Caki2 (cell line): ENCODE results near the gene MUC3A. TPM values are rescaled to one million over a fixed set of nuclear protein-coding genes. Genes with fewer than 3 reads are reported as not detected.
"Not testable (repeated sequence)": the region's sequence is repeated elsewhere in the genome, so short reads cannot be mapped to it uniquely, and the experiment has no call there.

ENCODE experiments used
- DNase-seq: peaks from one replicate; pipeline ENCODE4 v3.0.0-alpha.2; 2015; ENCODE audit warnings: low read depth
- in situ Hi-C: cut with HindIII; loops from 2 replicates; pipeline ENCODE4 v1.10.0; 2016; ENCODE audit warnings: low sequenced_read_pairs, low pct_unique_long_range_greater_than_20kb, mixed read lengths
- total RNA-seq: library from RNA; depleted of rRNA; stranded (reverse); fragments of >200 nt; shearing (Covaris generic); gene quantifications from 2 replicates; pipeline ENCODE4 v1.2.3, GENCODE V29; 2014; ENCODE audit warnings: low replicate concordance; rRNA removed

MUC3A gene, protein sequence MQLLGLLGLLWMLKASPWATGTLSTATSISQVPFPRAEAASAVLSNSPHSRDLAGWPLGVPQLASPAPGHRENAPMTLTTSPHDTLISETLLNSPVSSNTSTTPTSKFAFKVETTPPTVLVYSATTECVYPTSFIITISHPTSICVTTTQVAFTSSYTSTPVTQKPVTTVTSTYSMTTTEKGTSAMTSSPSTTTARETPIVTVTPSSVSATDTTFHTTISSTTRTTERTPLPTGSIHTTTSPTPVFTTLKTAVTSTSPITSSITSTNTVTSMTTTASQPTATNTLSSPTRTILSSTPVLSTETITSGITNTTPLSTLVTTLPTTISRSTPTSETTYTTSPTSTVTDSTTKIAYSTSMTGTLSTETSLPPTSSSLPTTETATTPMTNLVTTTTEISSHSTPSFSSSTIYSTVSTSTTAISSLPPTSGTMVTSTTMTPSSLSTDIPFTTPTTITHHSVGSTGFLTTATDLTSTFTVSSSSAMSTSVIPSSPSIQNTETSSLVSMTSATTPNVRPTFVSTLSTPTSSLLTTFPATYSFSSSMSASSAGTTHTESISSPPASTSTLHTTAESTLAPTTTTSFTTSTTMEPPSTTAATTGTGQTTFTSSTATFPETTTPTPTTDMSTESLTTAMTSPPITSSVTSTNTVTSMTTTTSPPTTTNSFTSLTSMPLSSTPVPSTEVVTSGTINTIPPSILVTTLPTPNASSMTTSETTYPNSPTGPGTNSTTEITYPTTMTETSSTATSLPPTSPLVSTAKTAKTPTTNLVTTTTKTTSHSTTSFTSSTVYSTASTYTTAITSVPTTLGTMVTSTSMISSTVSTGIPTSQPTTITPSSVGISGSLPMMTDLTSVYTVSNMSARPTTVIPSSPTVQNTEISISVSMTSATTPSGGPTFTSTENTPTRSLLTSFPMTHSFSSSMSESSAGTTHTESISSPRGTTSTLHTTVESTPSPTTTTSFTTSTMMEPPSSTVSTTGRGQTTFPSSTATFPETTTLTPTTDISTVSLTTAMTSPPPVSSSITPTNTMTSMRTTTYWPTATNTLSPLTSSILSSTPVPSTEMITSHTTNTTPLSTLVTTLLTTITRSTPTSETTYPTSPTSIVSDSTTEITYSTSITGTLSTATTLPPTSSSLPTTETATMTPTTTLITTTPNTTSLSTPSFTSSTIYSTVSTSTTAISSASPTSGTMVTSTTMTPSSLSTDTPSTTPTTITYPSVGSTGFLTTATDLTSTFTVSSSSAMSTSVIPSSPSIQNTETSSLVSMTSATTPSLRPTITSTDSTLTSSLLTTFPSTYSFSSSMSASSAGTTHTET (N-terminal part only)
- 0.20 TPM in 1 of 2 replicates, not detected in the other for total RNA-seq

DNA sequence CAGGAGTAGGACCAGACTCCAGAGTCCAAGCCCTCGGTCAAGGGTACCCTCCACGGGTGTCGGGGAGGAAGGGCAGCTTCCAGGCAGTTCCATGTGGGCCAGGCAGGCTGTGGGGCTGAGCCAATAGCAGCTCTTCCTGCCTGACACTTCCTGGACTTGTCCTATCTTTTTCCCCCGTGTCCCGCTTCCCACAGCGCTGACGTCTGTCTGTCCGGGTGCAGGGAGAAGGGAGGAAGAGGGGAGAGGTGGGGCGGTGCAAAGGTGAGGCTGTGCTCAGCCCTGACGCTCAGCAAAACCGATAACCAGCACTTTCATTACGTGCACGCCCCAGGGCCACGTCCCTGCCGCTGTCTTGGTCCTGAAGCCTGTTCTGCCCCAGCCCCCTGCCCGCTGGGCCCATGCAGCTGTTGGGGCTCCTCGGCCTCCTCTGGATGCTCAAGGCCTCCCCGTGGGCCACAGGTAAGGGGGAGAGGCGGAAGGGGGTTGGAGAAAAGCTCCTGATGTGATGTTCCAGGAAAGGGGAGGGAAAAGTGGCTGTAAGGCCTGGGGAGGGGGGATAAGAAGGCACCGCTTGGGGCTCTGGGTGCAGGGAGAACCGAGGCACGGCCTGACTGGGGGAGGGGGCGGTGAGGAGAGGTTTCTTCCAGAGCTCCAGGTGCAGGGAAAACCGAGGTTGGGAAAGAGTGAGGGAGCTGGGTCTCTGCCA is at the start of gene MUC3A:
Gene MUC3A, plus strand, starts transcription at position 308 of the 706 bp plus-strand sequence. Its CDS starts 91 bp downstream, at position 399.
- in situ Hi-C loops = no loop called here
- DNase-seq = no peak

DNA sequence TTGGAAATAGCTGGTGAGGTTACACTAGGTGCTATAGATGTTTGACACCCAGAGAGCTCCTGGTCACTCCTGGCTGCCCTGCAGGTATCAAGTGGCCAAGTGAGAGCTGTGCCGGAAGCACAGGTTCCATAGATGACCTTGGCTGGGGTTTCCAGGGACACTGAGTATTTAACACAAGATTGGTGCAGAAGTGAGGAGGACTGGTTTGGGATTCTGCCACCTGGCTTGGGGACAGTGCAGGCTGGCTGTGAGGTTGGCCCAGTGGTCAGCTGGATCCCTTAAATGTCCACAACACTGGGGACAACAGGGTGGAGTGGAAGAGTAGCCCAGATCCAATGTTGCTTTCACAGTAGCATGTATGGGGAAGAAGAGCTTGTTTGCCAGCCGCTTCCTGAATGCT is 48.4 kb upstream of the MUC3A start:
- no peak for DNase-seq
- in situ Hi-C loops = no loop called here

DNA sequence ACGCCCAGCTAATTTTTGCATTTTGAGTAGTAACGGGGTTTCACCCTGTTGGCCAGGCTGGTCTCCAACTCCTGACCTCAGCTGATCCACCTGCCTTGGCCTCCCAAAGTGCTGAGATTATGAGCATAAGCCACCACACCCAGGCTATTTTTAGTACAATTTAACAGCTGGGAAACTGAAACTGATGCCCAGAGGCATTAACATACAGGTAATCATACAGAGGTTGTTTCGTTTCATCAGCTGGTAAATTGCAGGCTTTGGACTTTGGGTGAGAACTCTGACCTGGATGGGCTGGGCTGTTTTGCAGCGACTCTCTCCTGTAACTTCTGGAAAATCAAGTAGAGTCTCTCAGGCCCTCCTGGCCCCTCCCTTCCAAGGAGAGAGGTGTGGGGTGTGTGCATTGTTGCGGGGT is 47.4 kb upstream of the MUC3A start:
- no peak for DNase-seq
- in situ Hi-C loops = no loop called here

DNA sequence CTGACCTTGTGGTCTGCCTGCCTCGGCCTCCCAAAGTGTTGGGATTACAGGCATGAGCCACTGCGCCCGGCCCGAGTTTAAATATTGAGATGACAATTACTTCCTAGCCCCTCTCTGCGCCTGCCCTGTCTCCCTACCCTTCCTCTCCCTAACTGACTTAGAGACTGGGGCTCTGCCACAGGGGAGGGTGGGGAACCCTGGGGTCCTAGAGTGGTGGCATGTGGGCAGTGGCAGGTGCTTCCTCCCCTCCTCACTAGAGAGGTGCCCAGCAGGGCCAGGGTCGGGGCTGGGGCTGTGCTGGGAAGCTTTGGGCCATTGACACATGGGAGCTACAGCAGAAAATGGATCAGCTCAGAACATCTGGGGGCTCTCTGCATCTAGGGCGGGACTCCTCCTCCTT is 46.7 kb upstream of the MUC3A start:
- DNase-seq = no peak
- in situ Hi-C loops = no loop called here

DNA sequence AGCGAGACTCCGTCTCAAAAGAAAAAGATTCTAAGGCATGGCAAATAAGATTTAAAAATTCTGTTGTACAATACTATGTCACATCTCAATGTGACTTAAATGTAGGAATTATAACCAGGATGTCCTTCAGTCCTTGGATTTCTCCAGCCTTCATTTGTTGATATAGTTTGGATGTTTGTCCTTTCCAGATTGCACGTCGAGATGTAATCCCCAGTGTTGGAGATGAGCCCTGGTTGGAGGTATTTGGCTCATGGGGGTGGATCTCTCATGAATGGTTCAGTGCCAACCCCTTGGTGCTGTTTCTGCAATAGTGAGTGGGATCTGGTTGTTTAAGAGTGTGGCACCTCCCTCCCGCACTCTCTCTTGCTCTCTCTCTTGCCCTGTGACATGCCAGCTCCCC is 40.8 kb upstream of the MUC3A start:
- in situ Hi-C loops = no loop called here

DNA sequence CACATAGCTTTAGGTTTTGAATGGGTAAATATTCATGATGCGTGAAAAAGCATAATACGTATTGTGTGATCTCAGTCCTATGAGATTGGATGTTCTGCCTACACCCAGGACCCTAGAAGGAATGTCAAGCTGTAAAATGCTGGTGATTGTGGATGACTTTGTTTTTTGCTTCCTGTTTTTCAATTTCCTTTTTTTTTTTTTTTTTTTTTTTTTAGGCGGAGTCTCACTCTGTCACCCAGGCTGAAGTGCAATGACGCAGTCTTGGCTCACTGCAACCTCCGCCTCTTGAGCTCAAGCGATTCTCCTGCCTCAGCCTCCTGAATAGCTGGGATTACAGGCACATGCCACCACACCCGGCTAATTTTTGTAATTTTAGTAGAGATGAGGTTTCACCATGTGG is 38.9 kb upstream of the MUC3A start:
- DNase-seq, in situ Hi-C loops: not testable (repeated sequence)

More for the DNA sequence above, 40.8 kb upstream of the MUC3A start:
- DNase-seq = no peak

DNA sequence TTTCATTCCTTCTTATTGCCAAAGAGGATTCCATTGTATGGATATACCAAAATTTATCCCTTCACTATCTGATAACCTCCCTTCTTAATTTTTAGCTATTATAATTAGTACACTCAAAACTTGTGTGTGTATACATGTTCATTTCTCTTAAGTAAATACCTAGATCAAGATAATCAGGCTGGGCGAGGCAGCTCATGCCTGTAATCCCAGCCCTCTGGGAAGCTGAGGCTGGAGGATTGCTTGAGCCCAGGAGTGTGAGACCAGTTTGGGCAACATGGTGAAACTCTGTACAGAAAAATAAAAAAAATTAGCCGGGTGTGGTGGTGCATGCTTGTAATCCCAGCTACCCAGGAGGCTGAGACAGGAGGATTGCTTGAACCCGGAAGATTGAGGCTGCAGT is 37.9 kb upstream of the MUC3A start:
- DNase-seq = no peak
- in situ Hi-C loops = no loop called here

DNA sequence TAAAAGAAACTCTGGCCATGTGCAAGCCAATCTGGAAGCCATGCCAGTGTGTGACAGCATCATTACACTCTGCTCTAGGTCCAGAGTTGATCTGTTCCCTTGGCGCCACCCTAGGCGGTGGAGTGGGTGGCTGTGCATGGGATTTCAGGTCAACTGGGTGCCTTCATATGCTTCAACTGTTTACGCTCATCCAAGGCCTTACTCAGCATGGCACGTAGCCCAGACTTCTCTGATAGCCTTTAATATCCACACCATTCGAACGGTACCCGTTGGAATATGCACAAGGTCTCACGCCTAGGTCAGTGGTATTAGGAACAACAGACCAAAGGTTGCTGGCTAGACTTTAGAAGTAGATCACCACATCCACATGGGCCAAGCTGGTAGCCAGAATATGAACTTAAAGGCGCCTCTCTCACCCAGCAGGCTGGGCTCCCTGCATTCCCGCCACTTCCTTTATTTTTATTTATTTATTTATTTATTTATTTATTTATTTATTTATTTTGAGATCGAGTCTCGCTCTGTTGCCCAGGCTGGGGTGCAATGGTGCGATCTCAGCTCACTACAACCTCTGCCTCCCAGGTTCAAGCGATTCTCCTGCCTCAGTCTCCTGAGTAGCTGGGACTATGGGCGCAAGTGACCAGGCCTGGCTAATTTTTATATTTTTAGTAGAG is 35.0 kb upstream of the MUC3A start:
- in situ Hi-C loops = no loop called here
- no peak for DNase-seq

DNA sequence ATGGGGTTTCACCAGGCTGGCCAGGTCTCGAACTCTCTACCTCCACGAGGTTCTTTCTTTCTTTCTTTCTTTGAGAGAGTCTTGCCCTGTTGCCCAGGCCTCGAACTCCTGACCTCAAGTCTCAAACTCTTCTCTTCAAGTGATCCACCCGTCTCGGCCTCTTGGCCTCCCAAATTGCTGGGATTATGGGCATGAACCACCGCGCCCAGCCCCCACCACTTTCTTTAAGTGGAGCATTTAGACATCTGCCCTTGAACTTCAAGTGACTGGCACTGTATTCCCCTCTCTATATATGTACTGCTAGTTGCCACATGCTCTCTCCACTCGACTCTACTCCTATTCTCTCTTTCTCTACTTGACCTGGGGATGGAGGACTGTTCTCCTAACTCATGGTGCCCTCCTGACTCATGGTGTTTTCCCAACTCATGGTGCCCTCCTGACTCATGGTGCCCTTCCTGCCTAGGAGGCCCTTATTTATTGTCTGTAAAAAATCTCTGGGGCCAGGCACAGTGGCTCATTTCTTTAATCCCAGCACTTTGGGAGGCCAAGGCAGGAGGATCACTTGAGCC is 34.4 kb upstream of the MUC3A start:
- peak; percentile 43 for DNase-seq
- in situ Hi-C loops = no loop called here

DNA sequence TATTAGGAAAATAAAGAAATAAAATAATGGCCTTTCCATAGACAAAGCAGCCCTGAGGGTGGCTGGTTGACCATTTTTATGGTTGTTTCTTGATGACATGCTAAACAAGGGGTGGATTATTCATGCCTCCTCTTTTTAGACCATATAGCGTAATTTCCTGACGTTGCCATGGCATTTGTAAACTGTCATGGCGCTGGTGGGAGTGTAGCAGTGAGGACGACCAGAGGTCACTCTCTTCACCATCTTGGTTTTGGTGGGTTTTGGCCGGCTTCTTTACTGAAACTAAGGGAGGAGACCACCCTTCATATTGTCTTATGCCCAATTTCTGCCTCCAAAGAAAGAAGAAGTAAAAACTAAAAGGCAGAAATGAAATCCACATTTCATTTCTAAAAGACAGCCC is 30.0 kb upstream of the MUC3A start:
- in situ Hi-C loops, DNase-seq: not testable (repeated sequence)

DNA sequence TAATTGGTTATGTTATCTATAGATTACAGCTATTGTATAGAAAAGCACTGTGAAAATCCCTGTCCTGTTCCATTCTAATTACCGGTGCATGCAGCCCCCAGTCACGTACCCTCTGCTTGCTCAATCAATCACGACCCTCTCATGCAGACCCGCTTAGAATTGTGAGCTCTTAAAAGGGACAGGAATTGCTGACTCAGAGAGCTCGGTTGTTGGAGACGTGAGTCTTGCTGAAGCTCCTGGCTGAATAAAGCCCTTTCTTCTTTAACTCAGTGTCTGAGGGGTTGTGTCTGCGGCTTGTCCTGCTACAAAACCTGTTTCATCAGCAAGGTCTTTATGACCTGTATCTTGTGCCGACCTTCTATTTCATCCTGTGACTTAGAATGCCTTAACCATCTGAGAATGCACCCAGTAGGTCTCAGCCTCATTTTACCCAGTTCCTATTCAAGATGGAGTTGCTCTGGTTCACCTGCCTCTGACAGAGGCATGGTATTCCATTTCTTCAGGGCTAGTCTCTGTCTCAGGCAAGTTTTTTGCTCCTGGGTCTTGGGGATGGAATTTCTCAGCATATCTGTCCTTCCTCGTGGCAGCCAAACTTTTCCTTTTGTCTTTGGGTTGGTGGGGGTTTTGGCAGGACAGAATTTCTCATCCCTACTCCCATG is 29.4 kb upstream of the MUC3A start:
- DNase-seq, in situ Hi-C loops: not testable (repeated sequence)

DNA sequence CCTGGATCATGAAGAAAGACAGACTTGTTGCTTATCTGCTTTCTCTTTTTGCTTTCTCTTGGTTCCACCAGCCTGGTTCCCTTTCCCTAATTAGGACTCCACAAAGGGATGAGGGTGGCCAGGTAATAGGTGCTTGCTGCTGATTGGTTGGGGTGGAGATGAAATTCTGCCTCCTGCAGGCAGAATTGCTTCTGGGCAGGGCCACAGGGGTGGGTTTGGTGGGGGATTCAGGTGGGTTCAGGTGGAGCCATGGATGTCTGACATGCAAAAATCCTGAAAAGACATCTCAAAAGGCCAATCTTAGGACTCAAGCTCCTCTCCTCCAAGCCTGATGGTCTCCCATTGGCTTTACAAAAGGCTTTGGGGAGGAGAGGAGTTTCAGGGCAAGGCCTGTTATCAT is 28.3 kb upstream of the MUC3A start:
- in situ Hi-C loops = no loop called here
- DNase-seq = no peak

DNA sequence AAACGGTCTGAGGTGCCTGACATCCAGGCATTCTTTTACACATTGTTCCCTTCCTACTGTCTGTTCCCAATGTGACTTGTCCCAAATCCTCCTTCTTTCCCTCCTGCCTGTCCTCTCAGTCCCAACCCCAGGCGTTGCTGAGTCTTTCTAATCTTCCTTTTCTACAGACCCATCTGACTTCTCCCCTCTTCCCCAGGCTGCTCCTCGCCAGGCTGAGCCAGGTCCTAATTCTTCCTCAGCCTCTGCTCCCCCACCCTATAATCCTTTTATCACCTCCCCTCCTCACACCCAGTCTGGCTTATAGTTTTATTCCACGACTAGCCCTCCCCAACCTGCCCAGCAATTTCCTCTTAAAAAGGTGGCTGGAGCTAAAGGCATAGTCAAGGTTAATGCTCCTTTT is 25.7 kb upstream of the MUC3A start:
- DNase-seq, in situ Hi-C loops: not testable (repeated sequence)

DNA sequence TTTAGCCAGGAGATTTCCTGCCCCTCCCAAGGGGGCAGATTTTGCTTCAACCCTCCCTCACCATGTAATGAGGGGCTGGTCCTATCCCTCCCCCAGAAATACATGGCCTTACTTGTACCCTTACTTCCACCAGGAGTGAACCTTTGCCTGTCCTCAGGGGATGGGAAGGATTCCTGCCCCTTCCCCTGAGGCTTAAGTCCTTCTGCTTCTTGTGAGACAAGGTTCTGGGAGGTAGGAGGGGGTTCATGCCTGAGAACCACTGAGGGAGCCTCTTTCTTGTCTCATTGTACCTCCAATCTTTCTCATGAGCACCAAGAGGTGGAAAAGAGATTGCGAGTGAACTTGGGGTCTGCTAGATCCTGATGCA is 19.5 kb upstream of the MUC3A start:
- in situ Hi-C loops = no loop called here

DNA sequence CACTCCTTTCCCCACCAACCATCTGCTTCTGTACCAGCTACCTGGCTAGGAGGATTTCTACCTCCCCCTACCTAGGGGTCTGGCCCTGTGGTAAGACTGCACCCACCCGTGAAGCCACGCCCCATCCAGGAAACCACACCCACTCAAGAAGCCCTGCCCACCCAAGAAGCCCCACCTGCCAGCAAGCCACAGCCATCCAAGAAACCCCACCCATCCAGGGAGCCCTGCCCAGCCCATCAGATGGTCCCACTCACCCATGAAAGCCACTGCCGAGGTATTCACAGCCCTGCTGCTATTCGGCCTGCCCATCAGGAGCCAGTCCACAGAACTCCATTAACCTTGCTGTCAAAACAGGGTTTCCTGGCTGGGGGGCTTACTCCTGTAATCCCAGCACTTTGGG is 15.6 kb upstream of the MUC3A start:
- in situ Hi-C loops = no loop called here
- DNase-seq = peak; percentile 33

More for the DNA sequence above, 19.5 kb upstream of the MUC3A start:
- no peak for DNase-seq

DNA sequence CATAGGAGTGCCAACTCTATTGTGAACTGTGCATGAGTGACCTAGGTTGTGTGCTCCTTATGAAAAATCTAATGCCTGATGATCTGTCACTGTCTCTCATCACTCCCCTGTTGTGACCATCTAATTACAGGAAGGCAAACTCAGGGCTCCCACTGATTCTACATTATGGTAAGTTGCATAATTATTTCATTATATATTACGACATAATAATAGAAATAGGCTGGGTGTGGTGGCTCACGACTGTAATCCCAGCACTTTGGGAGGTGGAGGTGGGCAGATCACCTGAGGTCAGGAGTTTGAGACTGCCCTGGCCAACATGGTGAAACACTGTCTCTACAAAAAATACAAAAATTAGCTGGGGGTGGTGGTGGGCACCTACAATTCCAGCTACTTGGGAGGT is 14.0 kb upstream of the MUC3A start:
- DNase-seq, in situ Hi-C loops: not testable (repeated sequence)
